Stimulated activated CD4-positive, alpha-beta T cell treated with anti-CD3 and anti-CD28 coated beads, Interleukin-4, amount 100 ng/mL, for 24 hours (primary cell): ENCODE results near the gene LRRC74B.
A peak's percentile ranks its signal among the peaks of the same experiment; 100 is the strongest.
"Not testable (repeated sequence)": the region's sequence is repeated elsewhere in the genome, so short reads cannot be mapped to it uniquely, and the experiment has no call there.

Experiments used
- DNase-seq: peaks from one replicate; pipeline ENCODE4 v3.0.0-alpha.2; 2020

LRRC74B gene

GRCh38 chr22:21045585-21046294 is at the start of gene LRRC74B:
Gene LRRC74B (plus strand): TSS chr22:21045946. CDS start chr22:21045987, 41 bp downstream.
- DNase-seq = peak; percentile 74

- DNase-seq = no peak
Measured at GRCh38 chr22:20996031-20996410, 49.7 kb upstream of the LRRC74B start.

- no peak for DNase-seq
Measured at GRCh38 chr22:20996598-20997535, 48.9 kb upstream of the LRRC74B start.

GRCh38 chr22:20997536-20998257 is 48.0 kb upstream of the LRRC74B start:
- DNase-seq = no peak

GRCh38 chr22:20998411-20999336 is 47.1 kb upstream of the LRRC74B start:
- no peak for DNase-seq

- DNase-seq = no peak
Measured at GRCh38 chr22:20999350-21000206, 46.2 kb upstream of the LRRC74B start.

GRCh38 chr22:21000207-21000986 is 45.3 kb upstream of the LRRC74B start:
- no peak for DNase-seq

- DNase-seq = no peak
Measured at GRCh38 chr22:21000987-21001600, 44.7 kb upstream of the LRRC74B start.

GRCh38 chr22:21001601-21002325 is 44.0 kb upstream of the LRRC74B start, which contains the start of gene THAP7:
Gene THAP7 (minus strand): TSS chr22:21002118. CDS start chr22:21001911, 207 bp downstream.
- DNase-seq = peak; percentile 97

- no peak for DNase-seq
Measured at GRCh38 chr22:21003782-21004181, 42.0 kb upstream of the LRRC74B start.

GRCh38 chr22:21009208-21009607 is 36.5 kb upstream of the LRRC74B start:
- DNase-seq = not testable (repeated sequence)

GRCh38 chr22:21009638-21010425 is 35.9 kb upstream of the LRRC74B start:
- no peak for DNase-seq

- no peak for DNase-seq
Measured at GRCh38 chr22:21010426-21011113, 35.2 kb upstream of the LRRC74B start.

GRCh38 chr22:21012446-21013407 is 33.0 kb upstream of the LRRC74B start:
- DNase-seq = no peak

GRCh38 chr22:21013657-21014201 is 32.0 kb upstream of the LRRC74B start:
- DNase-seq = no peak

- peak; percentile 87 for DNase-seq
Measured at GRCh38 chr22:21014202-21014725, 31.5 kb upstream of the LRRC74B start.
